ENCODE results near the gene LOXHD1.

The LOXHD1 gene

GRCh38 chr18:46562674-46563192 lies 94.3 kb downstream of the LOXHD1 start:
- ChIA-PET CTCF (no interaction called here), POLR2A (no interaction called here)

GRCh38 chr18:46560671-46561045 lies 96.4 kb downstream of the LOXHD1 start:
- Histone ChIP-seq H3K36me3 (ENCODE audit: control insufficient read depth in 4 of 4, insufficient read depth in 4 of 4, low read length in 3 of 4) (no peaks in the 10 kb centered on the region), H3K9me3 (ENCODE audit: control extremely low read depth in 1 of 5, control insufficient read depth in 4 of 5, insufficient read depth in 2 of 5, low read depth in 1 of 5, low read length in 4 of 5) (no peaks in the 10 kb centered on the region), H3K27ac (ENCODE audit: insufficient read depth in 1 of 2, low read depth in 1 of 2, low read length in 2 of 2, poor library complexity in 1 of 2, severe bottlenecking in 2 of 2) (no peak overlapping the region), H3K4me1 (ENCODE audit: control extremely low read depth in 1 of 4, control insufficient read depth in 4 of 4, insufficient read depth in 4 of 4, low read length in 3 of 4) (no peaks in the 10 kb centered on the region), H3K4me3 (ENCODE audit: control insufficient read depth in 1 of 7, extremely low read depth in 1 of 7, insufficient read depth in 4 of 7, low read depth in 2 of 7, low read length in 6 of 7) (no peak overlapping the region), H3K27me3 (replicated peaks in 2 of 5; ENCODE audit: control insufficient read depth in 4 of 5, insufficient read depth in 5 of 5, low read length in 4 of 5) (no peaks in the 10 kb centered on the region)
- ChIA-PET CTCF (interaction anchor here (1.3 to 1.7 kb wide), 3 partner anchors 62 to 101 kb away, joined by 3 to 7 read pairs (median 5); no protein-coding TSS in a partner anchor), POLR2A (interaction anchor here (0.6 kb wide), 1 partner anchor 1132 kb away, joined by 3 read pairs; no protein-coding TSS in a partner anchor)
- no peak for DNase-seq
- over 99% methylated on average over 11 of the region's 11 CpGs for WGBS (ENCODE audit: insufficient coverage)

More at GRCh38 chr18:46562674-46563192, 94.3 kb downstream of the LOXHD1 start:
- WGBS (ENCODE audit: insufficient coverage), result 94% methylated on average over 10 of the region's 12 CpGs
- H3K36me3 ChIP-seq (ENCODE audit: control insufficient read depth in 4 of 4, insufficient read depth in 4 of 4, low read length in 3 of 4), result no peaks in the 10 kb centered on the region
- H3K27ac ChIP-seq (ENCODE audit: insufficient read depth in 1 of 2, low read depth in 1 of 2, low read length in 2 of 2, poor library complexity in 1 of 2, severe bottlenecking in 2 of 2), result no peak overlapping the region
- no peaks in the 10 kb centered on the region for H3K9me3 ChIP-seq (ENCODE audit: control extremely low read depth in 1 of 5, control insufficient read depth in 4 of 5, insufficient read depth in 2 of 5, low read depth in 1 of 5, low read length in 4 of 5)
- peaks cover 0 to 3% (median 2%) of the 10 kb centered on the region in 5 experiments for H3K27me3 ChIP-seq (replicated peaks in 2 of 5; ENCODE audit: control insufficient read depth in 4 of 5, insufficient read depth in 5 of 5, low read length in 4 of 5)
- DNase-seq, result no peak
- H3K4me3 ChIP-seq (ENCODE audit: control insufficient read depth in 1 of 7, extremely low read depth in 1 of 7, insufficient read depth in 4 of 7, low read depth in 2 of 7, low read length in 6 of 7), result no peak overlapping the region
- H3K4me1 ChIP-seq (ENCODE audit: control extremely low read depth in 1 of 4, control insufficient read depth in 4 of 4, insufficient read depth in 4 of 4, low read length in 3 of 4), result no peaks in the 10 kb centered on the region

- ChIA-PET POLR2A (no interaction called here), CTCF (interaction anchor here (1.3 to 1.7 kb wide), 3 partner anchors 62 to 101 kb away, joined by 3 to 7 read pairs (median 5); no protein-coding TSS in a partner anchor)
These were observed 96.9 kb downstream of the LOXHD1 start for GRCh38 chr18:46559946-46560670.

GRCh38 chr18:46559296-46559695 lies 97.7 kb downstream of the LOXHD1 start:
- Histone ChIP-seq H3K27ac (ENCODE audit: insufficient read depth in 1 of 2, low read depth in 1 of 2, low read length in 2 of 2, poor library complexity in 1 of 2, severe bottlenecking in 2 of 2) (no peak overlapping the region), H3K27me3 (replicated peaks in 2 of 5; ENCODE audit: control insufficient read depth in 4 of 5, insufficient read depth in 5 of 5, low read length in 4 of 5) (no peaks in the 10 kb centered on the region), H3K36me3 (ENCODE audit: control insufficient read depth in 4 of 4, insufficient read depth in 4 of 4, low read length in 3 of 4) (no peaks in the 10 kb centered on the region), H3K4me1 (ENCODE audit: control extremely low read depth in 1 of 4, control insufficient read depth in 4 of 4, insufficient read depth in 4 of 4, low read length in 3 of 4) (no peaks in the 10 kb centered on the region), H3K4me3 (ENCODE audit: control insufficient read depth in 1 of 7, extremely low read depth in 1 of 7, insufficient read depth in 4 of 7, low read depth in 2 of 7, low read length in 6 of 7) (no peak overlapping the region), H3K9me3 (ENCODE audit: control extremely low read depth in 1 of 5, control insufficient read depth in 4 of 5, insufficient read depth in 2 of 5, low read depth in 1 of 5, low read length in 4 of 5) (no peaks in the 10 kb centered on the region)
- CTCF ChIA-PET, result no interaction called here
- DNase-seq, result no peak
- 100% methylated on average over 9 of the region's 9 CpGs for WGBS (ENCODE audit: insufficient coverage)
- POLR2A ChIA-PET, result no interaction called here

More at GRCh38 chr18:46559946-46560670, 96.9 kb downstream of the LOXHD1 start:
- Histone ChIP-seq H3K4me1 (ENCODE audit: control extremely low read depth in 1 of 4, control insufficient read depth in 4 of 4, insufficient read depth in 4 of 4, low read length in 3 of 4) (no peaks in the 10 kb centered on the region), H3K36me3 (ENCODE audit: control insufficient read depth in 4 of 4, insufficient read depth in 4 of 4, low read length in 3 of 4) (no peaks in the 10 kb centered on the region), H3K9me3 (ENCODE audit: control extremely low read depth in 1 of 5, control insufficient read depth in 4 of 5, insufficient read depth in 2 of 5, low read depth in 1 of 5, low read length in 4 of 5) (no peaks in the 10 kb centered on the region), H3K4me3 (ENCODE audit: control insufficient read depth in 1 of 7, extremely low read depth in 1 of 7, insufficient read depth in 4 of 7, low read depth in 2 of 7, low read length in 6 of 7) (no peak overlapping the region), H3K27ac (ENCODE audit: insufficient read depth in 1 of 2, low read depth in 1 of 2, low read length in 2 of 2, poor library complexity in 1 of 2, severe bottlenecking in 2 of 2) (no peak overlapping the region), H3K27me3 (replicated peaks in 2 of 5; ENCODE audit: control insufficient read depth in 4 of 5, insufficient read depth in 5 of 5, low read length in 4 of 5) (no peaks in the 10 kb centered on the region)
- 95% methylated on average over 31 of the region's 37 CpGs for WGBS (ENCODE audit: insufficient coverage)
- DNase-seq, result no peak

GRCh38 chr18:46556590-46557206 lies 100.3 kb downstream of the LOXHD1 start:
- H3K27ac ChIP-seq (ENCODE audit: insufficient read depth in 1 of 2, low read depth in 1 of 2, low read length in 2 of 2, poor library complexity in 1 of 2, severe bottlenecking in 2 of 2), result no peak overlapping the region
- ChIA-PET POLR2A (no interaction called here), CTCF (interaction anchor here (1.0 to 5.5 kb wide), 4 partner anchors 35 to 103 kb away, joined by 3 to 75 read pairs (median 17); partner anchors contain the start of gene LOXHD1)
- H3K4me3 ChIP-seq (ENCODE audit: control insufficient read depth in 1 of 7, extremely low read depth in 1 of 7, insufficient read depth in 4 of 7, low read depth in 2 of 7, low read length in 6 of 7), result no peak overlapping the region
- H3K36me3 ChIP-seq (ENCODE audit: control insufficient read depth in 4 of 4, insufficient read depth in 4 of 4, low read length in 3 of 4), result no peaks in the 10 kb centered on the region
- DNase-seq, result no peak
- WGBS (ENCODE audit: insufficient coverage), result 98% methylated on average over 7 of the region's 10 CpGs
- no peaks in the 10 kb centered on the region for H3K4me1 ChIP-seq (ENCODE audit: control extremely low read depth in 1 of 4, control insufficient read depth in 4 of 4, insufficient read depth in 4 of 4, low read length in 3 of 4)
- H3K27me3 ChIP-seq (replicated peaks in 2 of 5; ENCODE audit: control insufficient read depth in 4 of 5, insufficient read depth in 5 of 5, low read length in 4 of 5), result no peaks in the 10 kb centered on the region
- H3K9me3 ChIP-seq (ENCODE audit: control extremely low read depth in 1 of 5, control insufficient read depth in 4 of 5, insufficient read depth in 2 of 5, low read depth in 1 of 5, low read length in 4 of 5), result no peaks in the 10 kb centered on the region

- no peak overlapping the region for H3K4me3 ChIP-seq (ENCODE audit: control insufficient read depth in 1 of 7, extremely low read depth in 1 of 7, insufficient read depth in 4 of 7, low read depth in 2 of 7, low read length in 6 of 7)
- H3K4me1 ChIP-seq (ENCODE audit: control extremely low read depth in 1 of 4, control insufficient read depth in 4 of 4, insufficient read depth in 4 of 4, low read length in 3 of 4), result no peaks in the 10 kb centered on the region
- H3K9me3 ChIP-seq (ENCODE audit: control extremely low read depth in 1 of 5, control insufficient read depth in 4 of 5, insufficient read depth in 2 of 5, low read depth in 1 of 5, low read length in 4 of 5), result no peaks in the 10 kb centered on the region
- H3K27me3 ChIP-seq (replicated peaks in 2 of 5; ENCODE audit: control insufficient read depth in 4 of 5, insufficient read depth in 5 of 5, low read length in 4 of 5), result no peaks in the 10 kb centered on the region
- DNase-seq, result peak; percentile 30 to 60 (median 50)
- CTCF ChIA-PET, result interaction anchor here (0.8 to 5.5 kb wide), 8 partner anchors 36 to 362 kb away, joined by 3 to 75 read pairs (median 3); partner anchors contain the start of gene LOXHD1
- no peak overlapping the region for H3K27ac ChIP-seq (ENCODE audit: insufficient read depth in 1 of 2, low read depth in 1 of 2, low read length in 2 of 2, poor library complexity in 1 of 2, severe bottlenecking in 2 of 2)
- no peaks in the 10 kb centered on the region for H3K36me3 ChIP-seq (ENCODE audit: control insufficient read depth in 4 of 4, insufficient read depth in 4 of 4, low read length in 3 of 4)
- POLR2A ChIA-PET, result no interaction called here
- 60% methylated on average over 1 of the region's 4 CpGs for WGBS (ENCODE audit: insufficient coverage)
These were observed 101.3 kb downstream of the LOXHD1 start for GRCh38 chr18:46555724-46556123.

- WGBS (ENCODE audit: insufficient coverage), result 60% methylated on average over 1 of the region's 2 CpGs
- Histone ChIP-seq H3K27me3 (replicated peaks in 2 of 5; ENCODE audit: control insufficient read depth in 4 of 5, insufficient read depth in 5 of 5, low read length in 4 of 5) (no peaks in the 10 kb centered on the region), H3K9me3 (ENCODE audit: control extremely low read depth in 1 of 5, control insufficient read depth in 4 of 5, insufficient read depth in 2 of 5, low read depth in 1 of 5, low read length in 4 of 5) (no peaks in the 10 kb centered on the region), H3K4me3 (ENCODE audit: control insufficient read depth in 1 of 7, extremely low read depth in 1 of 7, insufficient read depth in 4 of 7, low read depth in 2 of 7, low read length in 6 of 7) (no peak overlapping the region), H3K36me3 (ENCODE audit: control insufficient read depth in 4 of 4, insufficient read depth in 4 of 4, low read length in 3 of 4) (no peaks in the 10 kb centered on the region), H3K4me1 (ENCODE audit: control extremely low read depth in 1 of 4, control insufficient read depth in 4 of 4, insufficient read depth in 4 of 4, low read length in 3 of 4) (no peaks in the 10 kb centered on the region), H3K27ac (ENCODE audit: insufficient read depth in 1 of 2, low read depth in 1 of 2, low read length in 2 of 2, poor library complexity in 1 of 2, severe bottlenecking in 2 of 2) (no peak overlapping the region)
- CTCF ChIA-PET, result interaction anchor here (0.8 to 5.5 kb wide), 7 partner anchors 36 to 363 kb away, joined by 3 to 75 read pairs (median 3); partner anchors contain the start of gene LOXHD1
- POLR2A ChIA-PET, result no interaction called here
- DNase-seq, result no peak
These were observed 101.8 kb downstream of the LOXHD1 start for GRCh38 chr18:46555213-46555612.
